ENCODE results near the gene RPS18.
A peak's percentile ranks its signal among the peaks of the same experiment; 100 is the strongest.

The RPS18 gene

DNA sequence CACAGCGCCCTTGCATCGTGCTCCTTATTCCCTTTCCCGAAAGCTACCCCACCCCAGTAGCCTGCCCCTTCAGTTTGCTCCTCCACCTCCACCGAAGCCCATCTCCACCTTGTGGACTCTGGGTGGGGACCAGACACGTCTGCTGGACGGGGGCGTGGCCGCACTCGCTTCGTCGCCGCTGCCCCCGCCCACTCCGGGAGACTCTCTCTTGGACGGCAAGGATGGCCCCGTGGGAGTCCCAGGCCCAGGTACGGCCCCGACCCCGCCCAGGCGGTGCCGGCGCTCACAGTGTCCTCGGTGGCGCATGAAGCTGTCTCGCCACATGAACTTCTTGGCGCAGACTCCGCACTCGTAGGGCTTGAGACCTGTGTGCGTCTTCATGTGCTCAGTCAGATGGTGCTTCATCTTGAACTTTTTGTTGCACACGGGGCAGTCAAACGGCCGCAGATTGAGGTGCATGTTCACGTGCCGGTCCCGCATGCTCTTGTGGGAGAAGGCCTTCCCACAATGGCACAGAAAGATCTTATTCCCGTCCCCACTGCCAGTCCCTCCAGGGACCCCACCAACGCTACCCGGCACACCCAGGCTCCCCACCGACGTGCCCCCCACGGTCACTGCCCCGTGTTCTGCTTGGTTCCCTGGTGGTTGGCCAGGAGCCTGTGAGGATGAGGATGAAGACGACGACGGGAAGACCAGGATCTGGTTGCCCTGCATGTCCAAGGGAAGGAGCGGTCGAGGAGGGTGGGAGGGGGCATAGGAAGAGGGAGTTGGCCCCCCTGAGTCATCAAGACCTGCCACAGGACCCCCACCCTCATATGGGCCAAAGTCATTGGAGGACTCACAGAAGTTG, 43.3 kb downstream of the RPS18 start:
- peak in 1 of 4 experiments; percentile 23 for DNase-seq

DNA sequence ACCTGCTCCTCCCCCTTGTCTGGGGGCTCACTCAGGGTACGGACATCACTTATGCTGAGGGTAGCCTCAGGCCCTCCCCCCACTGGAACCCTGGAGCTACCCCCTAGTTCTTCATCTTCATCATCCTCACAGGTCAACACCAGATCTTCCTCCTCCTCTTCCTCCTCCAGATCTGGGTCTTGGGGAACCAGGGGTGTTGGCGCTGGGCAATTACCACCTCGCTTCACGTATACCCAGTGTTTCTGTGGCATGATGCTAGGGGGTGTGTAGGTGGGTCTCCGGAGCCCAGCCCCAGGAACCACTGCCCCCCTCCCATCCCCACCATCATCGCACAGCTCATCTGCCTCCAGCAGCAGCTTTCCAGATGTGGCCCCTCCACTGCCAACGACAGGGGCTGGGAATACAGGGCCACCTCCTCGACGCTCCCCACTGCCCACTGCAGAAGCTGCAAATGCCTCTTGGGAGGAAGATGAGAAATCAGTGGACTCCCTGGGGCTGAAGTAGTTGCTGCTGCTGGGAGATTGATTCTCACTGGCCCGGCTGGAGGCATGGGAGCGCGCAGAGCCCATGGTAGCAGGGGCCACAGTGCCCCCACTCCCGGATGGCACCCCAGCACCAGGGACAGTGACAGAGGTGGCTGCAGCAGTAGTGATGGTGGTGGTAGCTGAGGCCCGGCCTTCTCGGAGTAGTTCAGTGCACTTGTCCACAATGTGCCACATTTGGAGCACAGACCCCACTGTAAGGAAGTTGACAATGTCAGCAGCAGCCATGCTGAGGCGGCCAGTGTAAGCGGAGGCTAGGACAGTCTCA, 44.1 kb downstream of the RPS18 start:
- DNase-seq: no peak

DNA sequence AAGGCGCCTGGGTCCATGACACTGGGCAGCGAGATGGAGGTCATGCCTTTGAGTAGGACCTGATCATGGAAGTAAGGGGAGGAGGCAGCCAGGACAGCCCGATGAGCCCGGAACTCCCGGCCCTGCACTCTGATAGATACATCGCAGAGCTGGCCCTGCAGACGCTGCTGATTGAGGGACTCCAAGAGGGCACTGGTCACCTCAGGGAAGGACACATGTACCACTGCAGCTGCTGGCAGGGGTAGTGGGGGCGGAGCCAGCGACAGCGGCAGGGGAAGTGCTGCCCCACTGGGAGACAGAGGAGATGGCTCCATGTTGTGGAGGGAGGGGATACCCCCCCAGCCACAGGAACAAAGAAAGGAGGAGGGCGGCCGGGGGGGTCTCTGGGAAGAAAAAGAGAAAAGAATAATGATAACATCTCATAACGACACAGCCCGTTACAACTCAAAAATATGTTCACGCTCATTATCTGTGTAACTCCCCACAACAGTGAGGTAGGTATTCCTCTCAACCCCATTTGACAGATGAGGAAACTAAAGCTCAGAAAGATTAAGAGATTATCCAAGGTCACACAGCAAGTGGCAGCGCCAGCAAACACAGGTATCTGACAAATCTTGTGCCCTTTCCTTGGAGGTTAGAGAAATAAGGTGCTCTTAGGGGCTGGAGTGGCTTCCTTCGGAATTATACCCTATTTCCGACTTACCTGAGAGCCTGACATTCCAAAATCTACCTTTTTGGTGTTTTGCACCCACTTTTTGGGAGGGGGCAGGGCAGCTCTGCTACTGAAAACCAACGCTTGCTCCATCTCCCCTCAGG, 44.9 kb downstream of the RPS18 start:
- peak in 2 of 4 experiments; percentile 1 to 36 for DNase-seq

DNA sequence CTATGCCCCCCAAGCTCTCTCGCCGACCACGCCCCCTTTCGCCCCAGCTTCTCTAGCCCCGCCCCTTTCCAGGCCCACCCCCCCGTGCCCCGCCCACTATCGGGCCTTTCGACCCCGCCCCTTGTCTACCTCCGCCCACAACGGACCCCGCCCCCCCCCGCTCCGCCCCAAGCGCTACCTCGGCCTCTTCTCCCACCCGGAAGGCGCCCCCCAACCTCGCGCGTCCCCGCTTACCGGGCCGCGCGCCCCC, 45.5 kb downstream of the RPS18 start:
- no peak for DNase-seq

DNA sequence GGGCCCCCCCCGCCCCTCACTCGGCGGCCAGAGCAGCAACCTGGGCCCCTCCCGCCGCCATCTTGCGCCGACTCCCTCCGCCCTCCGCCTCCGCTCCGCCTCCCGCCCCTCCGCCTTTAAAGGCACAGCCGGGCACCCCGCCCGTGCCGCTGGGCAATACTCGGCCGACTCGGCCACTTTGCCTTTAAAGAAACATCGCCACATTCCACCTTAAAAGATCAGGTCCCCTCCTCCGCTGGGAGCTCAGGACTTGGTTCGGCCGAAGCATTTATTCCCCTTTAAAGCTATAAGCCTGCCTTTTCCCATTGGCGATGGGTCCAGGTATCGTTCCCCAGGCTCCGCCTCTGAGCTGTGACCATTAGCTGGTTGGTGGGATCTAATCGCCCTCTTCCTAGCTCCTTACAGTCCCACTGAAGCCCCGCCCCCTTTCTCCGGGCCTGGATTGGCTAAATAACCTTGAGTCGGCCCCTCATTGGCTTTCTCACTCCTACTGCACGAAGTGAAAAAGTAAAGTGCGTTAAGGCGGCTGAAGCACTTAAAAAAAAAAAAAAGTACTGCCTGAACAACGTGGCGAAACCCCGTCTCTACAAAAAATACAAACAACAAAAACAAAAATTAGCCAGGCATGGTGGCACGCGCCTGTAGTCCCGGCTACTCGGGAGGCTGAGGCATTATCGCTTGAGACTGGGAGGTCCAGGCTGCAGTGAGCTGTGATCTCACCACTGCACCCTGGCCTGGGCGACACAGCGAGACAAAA, 46.0 kb downstream of the RPS18 start, which contains the start of gene ZBTB22:
Gene ZBTB22 (minus strand): TSS at position 76 of the 757 bp plus-strand sequence. CDS start 828 bp downstream, outside the sequence.
- DNase-seq: peak; percentile 98 to 99 (median 99)

DNA sequence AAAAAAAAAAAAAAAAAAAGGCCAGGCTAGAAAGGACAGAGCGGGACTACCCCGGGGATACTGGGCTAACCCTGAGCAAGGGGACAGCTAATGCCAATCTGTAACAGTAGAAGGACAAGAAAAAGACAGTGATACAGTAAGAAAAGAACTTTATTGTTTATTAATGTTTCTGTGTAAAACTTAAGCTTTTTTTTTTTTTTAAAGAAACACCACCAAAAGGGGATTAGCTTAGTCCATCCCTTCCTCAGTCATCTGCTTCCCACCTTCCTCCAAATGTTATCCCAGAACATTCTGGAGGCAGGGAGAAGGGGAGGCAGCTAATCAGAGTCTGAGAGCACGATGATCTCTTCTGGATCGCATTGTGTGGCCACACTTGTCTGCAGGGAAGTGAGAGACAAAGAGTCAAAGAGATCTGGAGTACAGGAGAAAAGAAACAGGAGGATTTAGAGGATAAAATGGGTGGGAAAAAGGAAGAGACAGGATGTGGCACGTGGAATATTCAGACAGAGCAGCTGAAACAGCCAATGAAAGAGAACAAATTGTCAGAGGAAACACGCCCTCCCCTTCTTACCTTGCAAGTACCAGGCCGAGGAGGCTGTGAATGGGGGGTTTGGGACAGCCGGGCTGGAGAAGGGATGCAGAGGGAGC, 46.7 kb downstream of the RPS18 start:
- no peak for DNase-seq

DNA sequence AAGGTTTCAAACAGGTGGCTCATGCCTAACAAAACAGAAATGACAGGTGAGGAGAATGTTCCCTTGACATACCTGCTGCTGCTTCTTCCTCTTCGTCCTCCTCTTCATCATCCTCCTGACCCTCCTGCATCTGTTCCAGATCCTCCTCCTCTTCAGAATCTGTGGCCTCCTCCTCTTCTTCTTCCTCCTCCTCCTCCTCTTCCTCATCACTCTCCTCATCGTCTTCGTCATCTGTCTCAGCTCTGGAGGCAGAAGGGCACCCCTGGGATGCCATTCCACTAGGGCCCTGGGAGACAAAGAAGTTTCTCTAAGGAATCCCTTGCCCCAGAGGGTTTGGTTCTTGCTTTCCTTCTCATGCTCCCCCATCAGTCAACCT, 48.1 kb downstream of the RPS18 start:
- peak in 1 of 4 experiments; percentile 1 for DNase-seq

DNA sequence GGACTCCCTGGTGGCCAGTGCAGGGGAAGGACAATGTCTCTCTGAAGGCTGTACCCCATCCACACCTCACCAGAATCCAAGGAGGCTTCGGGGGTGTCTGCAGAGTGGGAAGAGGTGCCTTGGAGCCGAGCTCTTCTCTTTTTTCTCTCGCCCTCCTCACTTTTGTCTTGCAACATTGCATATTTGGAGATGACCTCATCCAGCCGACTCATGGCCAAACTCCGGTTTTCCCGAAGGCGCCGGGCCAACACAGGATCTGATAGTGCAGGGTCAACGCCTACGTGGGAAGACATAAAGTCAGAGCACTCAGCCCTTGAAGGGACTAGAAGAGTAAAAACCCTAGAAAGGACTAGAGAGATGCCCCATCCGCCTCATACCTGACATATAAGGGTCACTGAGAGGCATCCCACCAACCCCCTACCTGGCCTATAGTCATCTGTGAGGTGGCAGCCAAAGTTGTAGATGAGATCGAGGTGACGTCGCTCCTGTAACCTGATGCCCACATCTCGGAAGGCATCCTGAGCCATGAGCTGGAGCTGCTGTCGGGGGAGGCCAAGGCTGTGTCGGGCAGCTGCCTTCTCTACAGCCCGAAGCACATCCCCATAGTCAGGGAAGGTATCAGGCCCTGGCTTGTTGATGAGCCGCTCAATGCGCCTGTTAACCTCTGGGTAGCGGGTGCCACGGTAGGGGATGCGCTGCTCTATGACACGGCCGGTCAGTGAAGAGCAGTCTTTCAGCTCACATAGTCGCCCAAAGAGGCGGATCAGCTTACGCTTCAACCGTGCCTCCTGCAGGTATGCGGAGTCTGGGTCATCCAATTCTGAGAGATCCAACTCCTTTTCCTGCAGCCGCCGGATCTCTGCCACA, 48.7 kb downstream of the RPS18 start:
- DNase-seq: peak; percentile 34 to 73 (median 66)

DNA sequence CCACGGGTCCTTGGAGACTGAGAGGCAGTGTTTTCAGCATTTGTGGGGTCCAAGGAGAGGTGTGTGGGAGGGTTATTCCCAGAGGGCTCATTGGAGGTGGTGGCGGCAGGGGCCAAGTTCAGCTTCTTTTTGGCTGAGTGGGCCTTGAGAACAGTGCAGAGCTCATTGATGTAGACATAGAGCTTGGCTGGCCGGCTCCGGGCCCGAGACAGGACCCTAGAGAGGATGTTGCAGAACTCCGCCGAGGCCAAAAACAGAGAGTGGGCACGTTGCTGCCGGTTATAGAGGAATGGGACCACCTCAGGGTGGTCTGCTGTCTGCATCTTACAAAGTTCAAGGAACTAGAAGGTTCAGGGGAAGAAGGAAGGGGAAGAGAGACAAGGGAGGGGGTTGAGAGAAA, 49.4 kb downstream of the RPS18 start:
- no peak for DNase-seq

DNA sequence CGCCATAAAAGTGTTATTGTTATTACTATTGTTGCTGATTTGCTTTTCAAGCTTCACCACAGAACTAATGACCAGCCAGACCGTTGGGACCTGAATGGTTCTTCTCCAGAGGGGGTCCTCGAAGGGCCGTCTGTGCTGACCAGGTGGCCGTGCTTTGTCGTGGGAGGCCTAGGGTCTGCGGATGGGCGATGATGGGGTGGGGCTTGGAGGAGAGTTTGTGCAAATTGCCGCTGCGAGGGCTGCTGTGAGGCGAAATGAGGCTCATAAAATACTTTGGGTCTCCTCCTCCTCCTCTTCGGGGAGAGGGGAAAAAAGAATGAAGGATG, 51.7 kb downstream of the RPS18 start:
- peak in 1 of 4 experiments; percentile 11 for DNase-seq

DNA sequence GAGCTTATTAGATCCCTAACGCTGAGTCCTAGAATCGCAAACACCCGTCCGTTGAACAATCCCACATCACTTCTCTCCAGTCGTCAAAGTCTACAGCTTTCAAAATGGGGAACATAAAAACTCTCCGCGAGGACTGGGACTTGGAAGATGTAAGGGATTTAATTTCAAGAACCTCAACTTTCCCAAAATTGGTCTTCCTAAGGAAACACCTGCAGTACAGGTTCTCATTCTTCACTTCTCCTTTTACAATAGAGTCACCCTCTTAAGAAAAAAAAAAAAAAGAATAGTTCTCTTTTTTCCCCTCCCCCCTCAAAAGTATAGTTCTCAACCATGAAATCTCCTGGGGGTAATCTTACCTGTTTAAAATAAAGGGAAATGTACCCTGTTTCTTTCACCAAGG, 52.2 kb downstream of the RPS18 start:
- peak; percentile 22 to 41 (median 25) for DNase-seq

Data from suppressor macrophage (primary cell).